SK-N-MC (cell line): ENCODE measurements around the gene PGRMC1.

Source experiments
- EZH2 ChIP-seq: fragments of 200-600 bp; sonication (generic); IDR thresholded peaks from one replicate; pipeline ENCODE4 v1.6.1; 2017; ENCODE audit warnings: antibody characterized with exemption
- FOXP2 ChIP-seq: optimal IDR thresholded peaks from 2 replicates; pipeline ENCODE3; 2011; ENCODE audit warnings: mild to moderate bottlenecking, moderate library complexity; ENCODE audit not compliant: insufficient read depth; ENCODE audit errors: extremely low read length, control extremely low read depth
- POLR2AphosphoS5 ChIP-seq: IDR thresholded peaks from 2 replicates; pipeline ENCODE4 v1.6.1; 2012; ENCODE audit warnings: mild to moderate bottlenecking, low read depth, low read length, borderline replicate concordance

DNA sequence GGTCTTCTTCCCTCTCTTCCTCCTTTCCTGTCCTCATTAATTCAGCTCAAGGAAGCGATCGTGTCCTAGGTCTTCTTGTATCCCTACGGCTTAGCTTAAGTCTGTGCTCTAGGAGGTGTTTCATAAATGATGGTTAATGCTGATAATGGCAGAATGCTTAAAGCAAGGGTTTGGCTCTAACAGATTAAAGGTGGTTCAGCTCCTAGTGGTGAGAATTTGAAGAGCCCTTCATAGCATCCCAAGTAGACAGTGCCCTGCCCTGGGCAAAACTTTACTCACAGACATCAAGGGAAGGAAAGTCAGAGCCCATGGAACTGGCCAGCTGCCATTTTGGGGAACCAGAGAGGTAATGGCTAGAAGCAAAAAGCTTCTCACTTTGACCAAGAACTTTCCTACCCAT, 47.0 kb upstream of the PGRMC1 start:
- TF ChIP-seq POLR2AphosphoS5 (no peak), EZH2 (no peak), FOXP2 (no peak)
